Mammary epithelial cell (primary cell): ENCODE results near the gene LDB1.

Experiments used
- EZH2 ChIP-seq: IDR thresholded peaks from 2 replicates; pipeline ENCODE4 v1.6.1; 2012; ENCODE audit warnings: low read length, inconsistent platforms, borderline replicate concordance
- TF ChIP-seq, protein P1 (sequence below), 2 donors: IDR thresholded peaks in 1 of 2; conservative IDR thresholded peaks in 1 of 2; 2 replicates each; pipeline ENCODE4 v1.5.1; 2011 to 2012; ENCODE audit warnings: inconsistent platforms in 2 of 2, low read length in 2 of 2, mild to moderate bottlenecking in 2 of 2, control low read depth in 1 of 2, low read depth in 1 of 2; ENCODE audit not compliant: insufficient read depth in 1 of 2; ENCODE audit errors: extremely low read depth in 1 of 2

DNA sequence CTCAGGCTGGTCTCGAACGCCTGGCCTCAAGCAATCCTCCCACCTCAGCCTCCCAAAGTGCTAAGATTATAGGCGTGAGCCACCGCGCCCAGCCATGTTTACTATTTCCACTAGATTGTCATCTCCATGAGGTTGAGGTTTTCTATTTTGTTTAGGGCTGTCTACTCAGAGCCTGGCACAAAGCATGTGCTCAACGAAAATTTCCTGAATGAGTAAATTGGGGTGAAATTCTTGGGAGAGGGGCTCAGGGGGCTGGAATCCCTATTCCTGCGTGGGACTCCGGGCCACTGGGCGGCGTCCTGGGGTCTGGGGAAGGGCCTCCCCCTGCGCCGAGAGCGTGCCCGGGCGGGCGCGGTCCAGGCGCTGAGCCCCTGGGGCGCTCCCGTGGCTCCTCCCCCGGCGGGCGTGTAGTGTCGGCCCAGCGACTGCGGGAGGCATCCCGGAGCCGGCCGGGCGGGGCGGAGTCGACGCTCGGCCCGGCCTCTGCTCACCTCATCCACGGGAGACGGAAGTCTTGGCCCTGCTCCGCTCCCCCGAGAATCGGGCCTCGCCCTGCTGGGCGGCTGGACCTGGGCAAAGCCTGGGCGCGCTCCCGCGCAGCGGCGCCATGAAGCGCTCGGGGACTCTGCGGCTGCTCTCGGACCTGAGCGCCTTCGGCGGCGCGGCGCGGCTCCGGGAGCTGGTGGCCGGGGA, 55.2 kb downstream of the LDB1 start, which contains the start of gene HPS6:
- TF ChIP-seq, protein P1, sequence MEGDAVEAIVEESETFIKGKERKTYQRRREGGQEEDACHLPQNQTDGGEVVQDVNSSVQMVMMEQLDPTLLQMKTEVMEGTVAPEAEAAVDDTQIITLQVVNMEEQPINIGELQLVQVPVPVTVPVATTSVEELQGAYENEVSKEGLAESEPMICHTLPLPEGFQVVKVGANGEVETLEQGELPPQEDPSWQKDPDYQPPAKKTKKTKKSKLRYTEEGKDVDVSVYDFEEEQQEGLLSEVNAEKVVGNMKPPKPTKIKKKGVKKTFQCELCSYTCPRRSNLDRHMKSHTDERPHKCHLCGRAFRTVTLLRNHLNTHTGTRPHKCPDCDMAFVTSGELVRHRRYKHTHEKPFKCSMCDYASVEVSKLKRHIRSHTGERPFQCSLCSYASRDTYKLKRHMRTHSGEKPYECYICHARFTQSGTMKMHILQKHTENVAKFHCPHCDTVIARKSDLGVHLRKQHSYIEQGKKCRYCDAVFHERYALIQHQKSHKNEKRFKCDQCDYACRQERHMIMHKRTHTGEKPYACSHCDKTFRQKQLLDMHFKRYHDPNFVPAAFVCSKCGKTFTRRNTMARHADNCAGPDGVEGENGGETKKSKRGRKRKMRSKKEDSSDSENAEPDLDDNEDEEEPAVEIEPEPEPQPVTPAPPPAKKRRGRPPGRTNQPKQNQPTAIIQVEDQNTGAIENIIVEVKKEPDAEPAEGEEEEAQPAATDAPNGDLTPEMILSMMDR (conservative IDR thresholded peaks at IDR 0.05 in 1 of 2, IDR thresholded peaks at IDR 0.05 in 1 of 2; ENCODE audit: extremely low read depth in 1 of 2, insufficient read depth in 1 of 2, low read depth in 1 of 2, low read length in 2 of 2): peak in 1 of 2 donors; percentile 14
- TF ChIP-seq EZH2: no peak
